Lower leg skin (tissue), 4 donors: ENCODE data around the gene FBXO41. TPM values are rescaled to one million over a fixed set of nuclear protein-coding genes. Genes with fewer than 3 reads are reported as not detected.
A peak's percentile ranks its signal among the peaks of the same experiment; 100 is the strongest.

Source experiments
- DNase-seq, 2 donors: peaks; one replicate each; pipeline ENCODE4 v3.0.0-alpha.2; 2019; ENCODE audit warnings: low spot score in 2 of 2
- H3K4me3 ChIP-seq: fragments of 200-600 bp; sonication (generic); 2 replicates; pipeline ENCODE4 v1.5.1; 2017; ENCODE audit warnings: mild to moderate bottlenecking, low read depth; ENCODE audit not compliant: poor library complexity, severe bottlenecking
- POLR2A ChIP-seq, 2 donors: fragments of 450-650 bp; IDR thresholded peaks; one replicate each; pipeline ENCODE4 v1.6.1; 2016 to 2017; ENCODE audit warnings: antibody characterized with exemption in 2 of 2, mild to moderate bottlenecking in 1 of 2, moderate library complexity in 1 of 2
- WGBS, 2 donors: methylation state at CpG; one replicate each; pipeline ENCODE4 v1.1.5; 2018; 5-methylcytosine and 5-hydroxymethylcytosine counted together
- intact Hi-C: fragments of 100-400 bp; cut with DNase I; formaldehyde crosslinking; loops from one replicate; pipeline ENCODE4 v1.15.0; 2023; ENCODE audit warnings: low total_unique reads
- total RNA-seq, 4 donors: library from RNA; depleted of rRNA; stranded (reverse); fragments of >200 nt; gene quantifications; one replicate each; pipeline ENCODE4 v1.1.0, GENCODE V29; 2016
- TF ChIP-seq, protein P1 (sequence below), 3 donors: fragments of 450-650 bp; IDR thresholded peaks; one replicate each; pipeline ENCODE4 v1.5.1; 2016; ENCODE audit warnings: antibody characterized with exemption in 3 of 3, mild to moderate bottlenecking in 3 of 3, moderate library complexity in 2 of 3

The FBXO41 gene
- total RNA-seq, 4 donors from 2014 or later: 2.9 to 4.1 (median 3.3) TPM

DNA sequence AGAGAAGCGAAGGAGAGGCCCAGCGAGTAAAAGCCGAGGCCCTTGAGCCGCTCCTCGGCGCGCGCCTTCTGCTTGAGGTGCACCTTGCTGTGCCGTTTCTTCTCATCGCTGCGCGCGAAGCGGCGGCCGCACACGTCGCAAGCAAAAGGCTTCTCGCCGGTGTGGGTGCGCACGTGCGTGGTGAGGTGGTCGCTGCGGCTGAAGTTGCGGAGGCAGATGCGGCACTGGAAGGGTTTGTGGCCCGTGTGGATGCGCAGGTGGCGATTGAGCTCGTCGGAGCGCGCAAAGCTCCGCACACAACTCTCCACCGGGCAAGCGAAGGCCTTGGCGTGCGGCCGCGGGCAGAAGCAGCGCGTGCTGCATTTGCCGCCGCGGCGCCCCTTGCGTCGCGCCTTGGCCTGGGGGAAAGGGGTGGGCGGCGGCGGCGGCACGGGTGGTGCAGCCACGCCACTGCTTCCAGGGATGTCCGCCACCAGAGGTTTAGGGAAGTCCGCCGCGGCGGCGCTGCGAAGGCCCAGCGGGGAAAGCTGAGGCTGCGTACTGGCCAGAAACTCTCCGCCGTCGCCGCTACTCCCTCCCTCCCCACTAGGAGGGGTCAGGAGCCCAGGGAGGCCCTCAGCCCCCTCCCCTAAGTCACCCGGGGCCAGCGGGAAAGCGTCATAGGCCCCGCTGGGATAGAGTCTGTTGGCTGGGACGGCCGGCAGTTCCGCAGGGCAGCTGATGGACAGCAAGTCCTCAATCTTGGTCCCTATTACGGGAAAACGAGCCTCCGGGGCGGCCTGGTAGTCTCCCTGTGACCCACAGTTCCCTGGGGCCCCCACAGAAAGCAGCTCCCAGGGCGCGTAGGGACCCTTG is 7.4 kb upstream of the FBXO41 start:
- 1 to 3% methylated on average over 35 to 42 of the region's 82 CpGs for WGBS, 2 donors
- intact Hi-C loops: no loop called here
- no peak for TF ChIP-seq POLR2A (IDR thresholded peaks at IDR 0.05)
- TF ChIP-seq, protein P1, sequence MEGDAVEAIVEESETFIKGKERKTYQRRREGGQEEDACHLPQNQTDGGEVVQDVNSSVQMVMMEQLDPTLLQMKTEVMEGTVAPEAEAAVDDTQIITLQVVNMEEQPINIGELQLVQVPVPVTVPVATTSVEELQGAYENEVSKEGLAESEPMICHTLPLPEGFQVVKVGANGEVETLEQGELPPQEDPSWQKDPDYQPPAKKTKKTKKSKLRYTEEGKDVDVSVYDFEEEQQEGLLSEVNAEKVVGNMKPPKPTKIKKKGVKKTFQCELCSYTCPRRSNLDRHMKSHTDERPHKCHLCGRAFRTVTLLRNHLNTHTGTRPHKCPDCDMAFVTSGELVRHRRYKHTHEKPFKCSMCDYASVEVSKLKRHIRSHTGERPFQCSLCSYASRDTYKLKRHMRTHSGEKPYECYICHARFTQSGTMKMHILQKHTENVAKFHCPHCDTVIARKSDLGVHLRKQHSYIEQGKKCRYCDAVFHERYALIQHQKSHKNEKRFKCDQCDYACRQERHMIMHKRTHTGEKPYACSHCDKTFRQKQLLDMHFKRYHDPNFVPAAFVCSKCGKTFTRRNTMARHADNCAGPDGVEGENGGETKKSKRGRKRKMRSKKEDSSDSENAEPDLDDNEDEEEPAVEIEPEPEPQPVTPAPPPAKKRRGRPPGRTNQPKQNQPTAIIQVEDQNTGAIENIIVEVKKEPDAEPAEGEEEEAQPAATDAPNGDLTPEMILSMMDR (IDR thresholded peaks at IDR 0.05): no peak
- no peak overlapping the region for H3K4me3 ChIP-seq
- DNase-seq: no peak

DNA sequence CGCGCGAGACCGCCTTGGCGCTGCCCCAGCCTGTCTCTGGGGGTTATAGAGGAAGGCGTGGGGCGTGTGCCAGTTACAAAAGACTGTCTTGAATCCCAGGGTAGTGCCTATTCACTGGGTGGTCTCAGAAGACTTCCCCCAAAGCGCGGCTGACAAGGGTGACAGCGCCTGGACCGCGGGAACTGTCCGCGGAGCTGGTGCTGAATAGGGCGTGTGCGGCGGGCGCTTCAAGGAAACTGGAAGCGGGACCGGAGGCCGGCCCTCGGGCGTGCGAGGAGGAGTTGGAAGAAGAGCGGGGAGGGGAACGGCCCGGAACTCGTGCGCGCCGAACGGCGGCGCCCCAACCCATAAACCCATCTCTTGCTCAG is 6.8 kb upstream of the FBXO41 start:
- no peak overlapping the region for H3K4me3 ChIP-seq
- DNase-seq: no peak
- 3 to 6% methylated on average over 34 of the region's 34 CpGs for WGBS, 2 donors
- intact Hi-C loops: no loop called here
- TF ChIP-seq, protein P1 (IDR thresholded peaks at IDR 0.05): no peak
- no peak for TF ChIP-seq POLR2A (IDR thresholded peaks at IDR 0.05)

DNA sequence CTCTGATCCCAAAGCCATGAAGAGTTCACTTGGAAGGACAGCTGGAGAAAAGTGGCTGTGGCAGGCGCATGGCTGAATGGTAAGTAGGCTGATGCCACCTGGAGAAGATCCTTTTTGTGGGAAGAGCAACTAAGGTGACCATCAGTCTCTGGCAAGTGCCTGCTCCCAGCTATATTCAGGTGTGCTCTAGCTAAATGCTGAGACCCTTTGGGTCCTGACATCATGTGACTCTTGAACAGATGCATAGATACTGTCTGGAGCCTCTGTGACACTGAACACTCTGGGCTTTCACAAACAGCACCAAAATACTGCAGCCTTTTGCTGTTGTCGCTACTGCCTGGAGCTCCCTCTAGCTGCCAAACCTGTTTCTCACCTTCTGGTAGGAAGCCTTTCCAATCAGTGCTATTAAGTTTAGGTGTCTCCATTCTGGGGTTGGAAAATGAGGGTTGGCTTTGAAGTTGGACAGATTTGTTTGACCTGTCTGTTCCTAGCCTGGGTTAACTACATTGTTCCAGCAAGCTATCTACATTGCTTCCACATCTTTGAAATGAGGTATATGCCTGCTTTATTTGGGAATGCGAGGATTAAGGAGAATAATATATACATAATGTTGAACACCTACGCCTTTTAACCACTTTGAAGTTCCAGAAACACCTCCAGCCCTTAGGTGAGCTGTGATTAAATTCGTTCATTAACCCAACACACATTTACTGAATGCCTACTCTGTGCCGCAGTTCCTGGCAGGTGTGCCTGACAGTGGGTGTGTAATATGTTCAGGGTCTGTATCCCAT is 6.0 kb upstream of the FBXO41 start:
- intact Hi-C loops: no loop called here
- DNase-seq: no peak
- H3K4me3 ChIP-seq: no peak overlapping the region
- whole genome bisulfite sequencing, 2 donors: 53 to 58% methylated on average over 6 of the region's 6 CpGs
- TF ChIP-seq POLR2A (IDR thresholded peaks at IDR 0.05): no peak
- TF ChIP-seq, protein P1 (IDR thresholded peaks at IDR 0.05): no peak

DNA sequence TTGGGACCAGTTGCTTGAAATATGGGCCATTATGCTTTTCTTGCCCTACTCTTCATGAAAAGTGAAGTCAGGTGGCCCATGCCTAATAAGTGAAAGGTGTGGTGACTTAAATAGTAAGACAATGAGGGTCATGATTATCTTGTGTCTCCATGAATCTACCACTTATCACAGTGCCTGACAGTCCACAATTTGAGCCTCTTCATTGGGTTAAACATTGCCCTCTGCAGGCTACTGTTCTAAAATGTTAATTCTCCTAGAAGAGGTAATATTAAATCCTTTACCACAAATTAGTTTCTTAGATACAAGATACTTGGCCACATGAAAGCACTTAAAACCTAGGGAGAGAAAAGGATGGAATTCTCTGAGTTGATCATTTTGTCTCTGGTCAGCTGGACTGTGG is 5.0 kb upstream of the FBXO41 start:
- intact Hi-C loops: no loop called here
- TF ChIP-seq, protein P1 (IDR thresholded peaks at IDR 0.05): no peak
- no peak for TF ChIP-seq POLR2A (IDR thresholded peaks at IDR 0.05)
- no peak overlapping the region for H3K4me3 ChIP-seq
- DNase-seq: no peak

DNA sequence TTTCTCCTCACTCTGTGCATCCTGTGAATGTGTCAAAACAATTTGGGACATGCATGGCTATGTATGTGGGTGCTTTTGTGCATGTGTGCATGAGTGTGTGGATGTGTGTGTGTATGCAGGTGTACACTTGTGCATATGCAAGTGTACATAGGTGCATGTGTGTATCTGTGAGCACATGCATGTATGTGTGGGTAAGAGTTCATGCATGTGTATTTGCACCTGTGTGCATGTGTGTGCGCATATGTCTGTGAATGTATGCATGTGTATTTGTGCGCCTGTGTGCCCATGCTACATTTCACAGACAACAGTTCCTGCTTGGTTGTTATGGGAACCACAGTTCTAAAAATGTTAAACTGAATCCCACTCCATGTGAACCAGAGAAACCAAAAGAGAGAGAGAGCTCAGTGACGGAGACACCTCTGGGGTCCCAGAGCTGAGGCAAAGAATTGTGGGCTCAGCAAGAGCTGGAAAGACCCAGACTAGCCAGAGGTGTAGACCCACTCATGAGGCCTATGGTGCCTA is 1.9 kb upstream of the FBXO41 start:
- H3K4me3 ChIP-seq: no peak overlapping the region
- intact Hi-C loops: no loop called here
- peak in 1 of 2 donors; percentile 5 for DNase-seq
- WGBS, 2 donors: 84 to 87% methylated on average over 3 of the region's 3 CpGs
- TF ChIP-seq, protein P1 (IDR thresholded peaks at IDR 0.05): no peak
- no peak for TF ChIP-seq POLR2A (IDR thresholded peaks at IDR 0.05)
